HepG2 (cell line): Measurements from ENCODE around the gene LRPPRC. TPM values are rescaled to one million over a fixed set of nuclear protein-coding genes. Genes with fewer than 3 reads are reported as not detected.

Experiments used
- ATAC-seq: fragments of 200-7000 bp; cut with Tn5 transposase; 3 replicates; pipeline ENCODE4 v1.9.1; 2020; ENCODE audit warnings: mild to moderate bottlenecking, moderate library complexity
- BruUV-seq: library from RNA; stranded (reverse); fragments of 400-500 nt; replicated peaks from 2 replicates; lab custom pipeline; 2021; lab: Mats Ljungman, UMichigan
- CTCF ChIA-PET: fragments of 300-600 bp; formaldehyde crosslinking; extraction: SDS; loops from one replicate; lab custom pipeline; 2021; ENCODE audit warnings: low total read pairs, inconsistent platforms, low intra/inter-chr PET ratio; lab: Yijun Ruan, JAX
- POLR2A ChIA-PET: fragments of 350-600 bp; sonication (Branson Sonifier 250); formaldehyde crosslinking; loops from one replicate; lab custom pipeline; 2020; ENCODE audit warnings: antibody characterized with exemption, inconsistent platforms; lab: Yijun Ruan, JAX
- DNase-seq: peaks from one replicate; pipeline ENCODE4 v3.0.0-alpha.2; 2015; ENCODE audit warnings: low spot score
- FAIRE-seq: peaks from 3 replicates; lab custom pipeline; 2011; peaks lifted over from hg19 to GRCh38; lab: Jason Lieb, UNC
- H2AFZ ChIP-seq: one replicate; pipeline ENCODE4 v1.6.1; 2011; ENCODE audit warnings: low read length, inconsistent platforms
- H3K27ac ChIP-seq: fragments of 300-600 bp; 3 replicates; pipeline ENCODE4 v1.8.0; 2011; ENCODE audit warnings: mixed run types, mild to moderate bottlenecking, mixed read lengths, low read length, inconsistent platforms; ENCODE audit not compliant: insufficient read depth; ENCODE audit errors: extremely low read length
- H3K27me3 ChIP-seq, 2 experiments: fragments of 200-600 bp in 1 of 2; 2 replicates in 1 of 2; 3 replicates in 1 of 2; pipeline versions ENCODE4 v1.6.0 to v1.8.0; 2011; ENCODE audit warnings: low read length in 2 of 2, mild to moderate bottlenecking in 2 of 2, moderate library complexity in 2 of 2, inconsistent platforms in 1 of 2; ENCODE audit not compliant: insufficient read depth in 2 of 2, control insufficient read depth in 1 of 2
- H3K36me3 ChIP-seq, 2 experiments: fragments of 200-600 bp in 1 of 2; replicated peaks in 1 of 2; 2 replicates in 1 of 2; 3 replicates in 1 of 2; pipeline versions ENCODE4 v1.5.1 to v1.8.0; 2011; ENCODE audit warnings: low read length in 2 of 2, inconsistent platforms in 1 of 2; ENCODE audit not compliant: insufficient read depth in 2 of 2, control insufficient read depth in 1 of 2
- H3K4me1 ChIP-seq: 2 replicates; pipeline ENCODE4 v1.5.1; 2012; ENCODE audit warnings: low read length, inconsistent platforms; ENCODE audit not compliant: insufficient read depth
- H3K4me2 ChIP-seq: 2 replicates; pipeline ENCODE4 v1.6.0; 2011; ENCODE audit warnings: low read depth, low read length, inconsistent platforms
- H3K4me3 ChIP-seq, 3 experiments: fragments of 200-600 bp in 1 of 3; sonication (generic), shearing (Covaris generic) in 1 of 3; replicated peaks in 1 of 3; 2 replicates each; pipeline ENCODE4 v1.5.1; 2011 to 2016; ENCODE audit warnings: low read length in 3 of 3, inconsistent platforms in 2 of 3, low read depth in 2 of 3, mild to moderate bottlenecking in 2 of 3, control low read depth in 1 of 3, mixed read lengths in 1 of 3; ENCODE audit not compliant: insufficient read depth in 1 of 3
- H3K79me2 ChIP-seq: one replicate; pipeline ENCODE4 v1.6.1; 2011; ENCODE audit warnings: low read length, inconsistent platforms; ENCODE audit not compliant: insufficient read depth
- H3K9ac ChIP-seq: 2 replicates; pipeline ENCODE4 v1.6.0; 2011; ENCODE audit warnings: mild to moderate bottlenecking, low read depth, low read length, inconsistent platforms; ENCODE audit not compliant: insufficient read depth
- H3K9me3 ChIP-seq: 2 replicates; pipeline ENCODE4 v1.5.1; 2012; ENCODE audit warnings: mild to moderate bottlenecking, low read length
- H4K20me1 ChIP-seq: 2 replicates; pipeline ENCODE4 v1.6.0; 2011; ENCODE audit warnings: inconsistent platforms, mild to moderate bottlenecking, low read length, moderate library complexity; ENCODE audit not compliant: insufficient read depth
- ARNTL ChIP-seq: sonication (generic); formaldehyde crosslinking; IDR thresholded peaks from 2 replicates; pipeline ENCODE4 v1.4.0; 2020; ENCODE audit warnings: mild to moderate bottlenecking, missing genetic modification reagents
- CCDC6 ChIP-seq: sonication (generic); formaldehyde crosslinking; IDR thresholded peaks from 2 replicates; pipeline ENCODE4 v1.8.1; 2022; ENCODE audit warnings: mild to moderate bottlenecking, missing genetic modification reagents, moderate library complexity
- ISL2 ChIP-seq: sonication (generic); formaldehyde crosslinking; IDR thresholded peaks from 2 replicates; pipeline ENCODE4 v1.5.0; 2020; ENCODE audit warnings: missing genetic modification reagents
- RBM22 ChIP-seq: fragments of 200-400 bp; formaldehyde crosslinking; optimal IDR thresholded peaks from 2 replicates; pipeline ENCODE3; 2017; ENCODE audit warnings: mild to moderate bottlenecking, low read length, moderate library complexity
- SP5 ChIP-seq: IDR thresholded peaks from 2 replicates; pipeline ENCODE4 v1.6.1; 2016; ENCODE audit warnings: low read depth, borderline replicate concordance
- ZNF629 ChIP-seq: sonication (generic); formaldehyde crosslinking; conservative IDR thresholded peaks from 2 replicates; pipeline ENCODE4 v1.5.0; 2020; ENCODE audit warnings: missing genetic modification reagents
- WGBS: methylation state at CpG from one replicate; pipeline ENCODE4 v1.1.6; 2017; ENCODE audit warnings: low lambda C conversion rate; 5-methylcytosine and 5-hydroxymethylcytosine counted together
- in situ Hi-C: cut with HindIII; loops from 2 replicates; pipeline ENCODE4 v1.10.0; 2017; ENCODE audit warnings: low pct_unique_long_range_greater_than_20kb; ENCODE audit not compliant: extremely low pct_ligation_motif_present
- intact Hi-C: fragments of 100-400 bp; cut with micrococcal nuclease; formaldehyde crosslinking; loops from one replicate; pipeline ENCODE4 v1.10.0; 2022; ENCODE audit not compliant: unreplicated experiment
- polyA plus RNA-seq, 8 experiments: library from polyadenylated mRNA; depleted of rRNA in 3 of 8; stranded (reverse) in 7 of 8; unstranded in 1 of 8; fragments of >200 nt; fragmentation: Illumina TruSeq in 4 of 8; extraction: Trizol in 4 of 8; gene quantifications; 2 replicates each; pipeline versions ENCODE4 v1.2.1 to v1.2.3, GENCODE V29; 2011 to 2016; ENCODE audit warnings: low read depth in 4 of 8, missing spikeins in 1 of 8, mixed read lengths in 1 of 8; ENCODE audit not compliant: insufficient read depth in 1 of 8
- total RNA-seq, 5 experiments: library from RNA; depleted of rRNA; stranded (reverse); fragments of >200 nt; fragmentation: Illumina TruSeq; extraction: Trizol; gene quantifications; 2 replicates each; pipeline ENCODE4 v1.2.3, GENCODE V29; 2016; ENCODE audit warnings: low read depth in 1 of 5
- TF ChIP-seq, protein P1 (sequence below): sonication (generic); formaldehyde crosslinking; IDR thresholded peaks from 2 replicates; pipeline ENCODE4 v1.4.0; 2020; ENCODE audit warnings: missing genetic modification reagents
- TF ChIP-seq, protein P2 (sequence below): sonication (generic); formaldehyde crosslinking; IDR thresholded peaks from 2 replicates; pipeline ENCODE4 v1.5.0; 2020; ENCODE audit warnings: missing genetic modification reagents

Gene LRPPRC
- total and polyA plus RNA-seq, 2 of the 13 experiments (the other 11 are each of a cell fraction or from before 2014, with no cell fraction given), result 117 to 167 TPM

DNA sequence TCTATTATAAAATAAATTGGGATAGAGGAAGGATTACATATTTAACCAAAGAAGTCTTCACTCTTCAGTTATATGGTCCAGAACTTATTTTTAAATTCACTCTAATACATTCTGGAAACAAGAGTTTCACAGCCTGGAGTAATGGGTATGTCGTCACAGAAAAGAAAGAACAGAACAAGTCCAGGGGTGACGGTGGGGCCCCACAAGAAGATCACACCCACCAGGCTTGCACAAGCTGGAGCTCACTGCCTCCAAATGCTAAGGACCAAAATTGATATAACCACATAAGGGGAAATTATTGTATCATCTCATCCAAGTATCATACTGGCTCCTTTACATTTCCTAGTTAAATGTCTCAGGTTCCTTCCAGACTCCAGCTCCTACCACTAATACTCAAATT lies 11.3 kb downstream of the LRPPRC start:
- no TSS peak for BruUV-seq
- in situ Hi-C loops (no loop called here), intact Hi-C loops (no loop called here)
- Histone ChIP-seq H3K4me2 (no peak overlapping the region), H3K4me3 (no peak overlapping the region), H3K9me3 (no peaks in the 10 kb centered on the region), H2AFZ (no peak overlapping the region), H3K4me1 (peaks cover 13% of the 10 kb centered on the region; the same call in 1 of the 2 replicates), H3K36me3 (peaks cover 10 to 67% of the 10 kb centered on the region in 2 experiments), H3K9ac (no peak overlapping the region), H3K79me2 (peaks cover 58% of the 10 kb centered on the region), H4K20me1 (peaks cover 7% of the 10 kb centered on the region; the same call in 1 of the 2 replicates), H3K27ac (no peak overlapping the region), H3K27me3 (no peaks in the 10 kb centered on the region)
- DNase-seq (no peak), ATAC-seq (no peak), FAIRE-seq (no peak)
- POLR2A ChIA-PET, result interaction anchor here (0.9 kb wide), 1 partner anchor 16 kb away, joined by 3 read pairs; no protein-coding TSS in a partner anchor
- CTCF ChIA-PET, result no interaction called here
- TF ChIP-seq CCDC6 (CRISPR knock-in tag) (no peak), ARNTL (CRISPR knock-in tag) (no peak), ZNF629 (peak; percentile 55), RBM22 (no peak)
- TF ChIP-seq, protein P1, sequence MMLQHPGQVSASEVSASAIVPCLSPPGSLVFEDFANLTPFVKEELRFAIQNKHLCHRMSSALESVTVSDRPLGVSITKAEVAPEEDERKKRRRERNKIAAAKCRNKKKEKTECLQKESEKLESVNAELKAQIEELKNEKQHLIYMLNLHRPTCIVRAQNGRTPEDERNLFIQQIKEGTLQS (CRISPR knock-in tag), result no peak
- TF ChIP-seq, protein P2, sequence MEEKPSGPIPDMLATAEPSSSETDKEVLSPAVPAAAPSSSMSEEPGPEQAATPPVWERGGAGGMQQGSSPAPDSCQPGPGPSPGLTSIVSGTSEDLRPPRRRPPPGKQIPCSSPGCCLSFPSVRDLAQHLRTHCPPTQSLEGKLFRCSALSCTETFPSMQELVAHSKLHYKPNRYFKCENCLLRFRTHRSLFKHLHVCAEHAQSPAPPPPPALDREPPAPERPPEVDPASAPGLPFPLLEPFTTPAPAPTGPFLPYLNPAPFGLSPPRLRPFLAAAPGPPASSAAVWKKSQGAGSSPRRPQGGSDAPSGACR (CRISPR knock-in tag), result no peak
- WGBS, result 97% methylated on average over 2 of the region's 2 CpGs

DNA sequence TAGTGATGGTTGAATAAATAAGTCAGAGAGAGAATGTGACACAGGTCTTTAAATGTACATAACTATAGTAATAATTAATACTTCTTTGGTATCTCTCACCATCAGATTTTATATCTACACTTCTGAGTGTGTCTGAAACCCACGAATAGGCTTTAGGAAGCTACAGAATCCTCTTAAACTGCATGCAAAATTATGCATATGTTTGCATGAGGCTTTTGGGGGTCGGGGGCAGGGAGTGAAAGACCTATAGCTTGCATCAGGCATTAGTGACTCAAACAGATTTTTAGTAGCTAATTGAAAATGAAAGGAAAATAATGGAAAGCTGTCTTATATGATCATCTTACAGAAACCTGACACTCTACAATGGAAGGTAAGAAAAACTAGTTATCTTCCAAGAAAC lies 14.9 kb downstream of the LRPPRC start:
- ChIA-PET CTCF (no interaction called here), POLR2A (interaction anchor here (1.1 kb wide), 1 partner anchor 1185 kb away, joined by 3 read pairs; no protein-coding TSS in a partner anchor)
- Histone ChIP-seq H3K9ac (no peak overlapping the region), H3K79me2 (peaks cover 33% of the 10 kb centered on the region), H3K27ac (no peak overlapping the region), H3K36me3 (peaks cover 12 to 76% of the 10 kb centered on the region in 2 experiments), H4K20me1 (peaks cover 7% of the 10 kb centered on the region; the same call in 1 of the 2 replicates), H3K4me1 (peaks cover 6% of the 10 kb centered on the region; the same call in 1 of the 2 replicates), H3K27me3 (no peaks in the 10 kb centered on the region), H2AFZ (no peak overlapping the region), H3K4me3 (no peak overlapping the region), H3K9me3 (no peaks in the 10 kb centered on the region), H3K4me2 (no peak overlapping the region)
- no peak for ATAC-seq
- no peak for TF ChIP-seq SP5 (CRISPR knock-in tag)
- TF ChIP-seq ISL2 (CRISPR knock-in tag), result no peak
- intact Hi-C loops, result no loop called here
- DNase-seq, result no peak
- no TSS peak for BruUV-seq
- in situ Hi-C loops, result no loop called here
- no peak for FAIRE-seq
- WGBS, result 98% methylated on average over 2 of the region's 2 CpGs
